Calu3 (cell line): ENCODE measurements around the gene SMIM5. TPM values are rescaled to one million over a fixed set of nuclear protein-coding genes. Genes with fewer than 3 reads are reported as not detected.

ENCODE experiments used
- BruUV-seq: library from RNA; stranded (reverse); fragments of 400-500 nt; replicated peaks from 2 replicates; lab custom pipeline; 2021; lab: Mats Ljungman, UMichigan
- CTCF ChIA-PET: fragments of 300-600 bp; sonication (Branson Sonifier 250); formaldehyde crosslinking; loops from one replicate; lab custom pipeline; 2022; ENCODE audit warnings: antibody characterized with exemption; lab: Charles Lee
- DNase-seq: peaks from one replicate; pipeline ENCODE4 v3.0.0; 2022
- H3K27ac Mint-ChIP-seq: one replicate; pipeline ENCODE4 v1.8.0; 2022; ENCODE audit warnings: mixed read lengths; ENCODE audit not compliant: unreplicated experiment
- H3K27me3 Mint-ChIP-seq: one replicate; pipeline ENCODE4 v1.8.0; 2022; ENCODE audit warnings: mixed read lengths; ENCODE audit not compliant: unreplicated experiment
- H3K36me3 Mint-ChIP-seq: one replicate; pipeline ENCODE4 v1.8.0; 2022; ENCODE audit warnings: mild to moderate bottlenecking, moderate library complexity, mixed read lengths; ENCODE audit not compliant: insufficient read depth, unreplicated experiment
- H3K4me1 Mint-ChIP-seq: one replicate; pipeline ENCODE4 v1.8.0; 2022; ENCODE audit warnings: mild to moderate bottlenecking, low read depth, mixed read lengths; ENCODE audit not compliant: unreplicated experiment
- H3K4me3 Mint-ChIP-seq: one replicate; pipeline ENCODE4 v1.8.0; 2022; ENCODE audit warnings: mild to moderate bottlenecking, low read depth, moderate library complexity, mixed read lengths; ENCODE audit not compliant: unreplicated experiment
- H3K9me3 Mint-ChIP-seq: one replicate; pipeline ENCODE4 v1.8.0; 2022; ENCODE audit warnings: low read depth, mixed read lengths; ENCODE audit not compliant: unreplicated experiment
- CTCF ChIP-seq: fragments of 200-600 bp; IDR thresholded peaks from one replicate; pipeline ENCODE4 v1.8.0; 2022; ENCODE audit warnings: antibody characterized with exemption; ENCODE audit not compliant: unreplicated experiment
- intact Hi-C: fragments of 100-400 bp; cut with micrococcal nuclease; formaldehyde crosslinking; loops from one replicate; pipeline ENCODE4 v1.10.0; 2022; ENCODE audit not compliant: unreplicated experiment
- total RNA-seq: library from RNA; stranded (reverse); gene quantifications from 2 replicates; pipeline ENCODE4 v1.2.3, GENCODE V29; 2022

SMIM5 gene
- total RNA-seq, 1 experiment from 2014 or later: 1.9 TPM

- intact Hi-C loops: no loop called here
These were observed 11.7 kb upstream of the SMIM5 start for GRCh38 chr17:75621489-75621888.

GRCh38 chr17:75622076-75622475 lies 11.2 kb upstream of the SMIM5 start:
- Mint-ChIP-seq H3K36me3 (peaks cover 47% of the 10 kb centered on the region), H3K9me3 (no peaks in the 10 kb centered on the region), H3K27ac (no peak overlapping the region), H3K4me1 (peaks cover 23% of the 10 kb centered on the region), H3K27me3 (no peaks in the 10 kb centered on the region), H3K4me3 (no peak overlapping the region)
- intact Hi-C loops: no loop called here
- no TSS peak for BruUV-seq
- DNase-seq: no peak
- TF ChIP-seq CTCF: no peak
- CTCF ChIA-PET: interaction anchor here (1.0 to 1.8 kb wide), 3 partner anchors 8 to 21 kb away, joined by 3 to 7 read pairs (median 7); partner anchors contain the start of gene SMIM5

More at GRCh38 chr17:75621489-75621888, 11.7 kb upstream of the SMIM5 start:
- TF ChIP-seq CTCF: no peak
- no peaks in the 10 kb centered on the region for H3K27me3 Mint-ChIP-seq
- CTCF ChIA-PET: interaction anchor here (0.5 to 1.8 kb wide), 4 partner anchors 8 to 96 kb away, joined by 3 to 7 read pairs (median 6); partner anchors contain the start of genes LLGL2 and SMIM5
- H3K4me3 Mint-ChIP-seq: no peak overlapping the region
- H3K36me3 Mint-ChIP-seq: peaks cover 50% of the 10 kb centered on the region
- no peaks in the 10 kb centered on the region for H3K9me3 Mint-ChIP-seq
- peaks cover 29% of the 10 kb centered on the region for H3K4me1 Mint-ChIP-seq
- no peak overlapping the region for H3K27ac Mint-ChIP-seq
- no peak for DNase-seq
- no TSS peak for BruUV-seq

GRCh38 chr17:75622771-75623273 lies 10.4 kb upstream of the SMIM5 start:
- no peaks in the 10 kb centered on the region for H3K27me3 Mint-ChIP-seq
- intact Hi-C loops: no loop called here
- peak overlapping the region; percentile 26 for H3K27ac Mint-ChIP-seq
- H3K36me3 Mint-ChIP-seq: peaks cover 46% of the 10 kb centered on the region
- no TSS peak for BruUV-seq
- no peaks in the 10 kb centered on the region for H3K9me3 Mint-ChIP-seq
- H3K4me1 Mint-ChIP-seq: peaks cover 15% of the 10 kb centered on the region
- TF ChIP-seq CTCF: no peak
- DNase-seq: no peak
- CTCF ChIA-PET: interaction anchor here (1.0 kb wide), 1 partner anchor 21 kb away, joined by 4 read pairs; no protein-coding TSS in a partner anchor
- no peak overlapping the region for H3K4me3 Mint-ChIP-seq

- peaks cover 48% of the 10 kb centered on the region for H3K36me3 Mint-ChIP-seq
- CTCF ChIA-PET: interaction anchor here (1.0 to 1.4 kb wide), 2 partner anchors 10 to 22 kb away, joined by 4 to 6 read pairs; partner anchors contain the start of gene SMIM5
- TF ChIP-seq CTCF: no peak
- no peak overlapping the region for H3K4me3 Mint-ChIP-seq
- no peaks in the 10 kb centered on the region for H3K27me3 Mint-ChIP-seq
- no TSS peak for BruUV-seq
- intact Hi-C loops: no loop called here
- DNase-seq: no peak
- no peak overlapping the region for H3K27ac Mint-ChIP-seq
- H3K4me1 Mint-ChIP-seq: peaks cover 13% of the 10 kb centered on the region
- H3K9me3 Mint-ChIP-seq: no peaks in the 10 kb centered on the region
These were observed 9.8 kb upstream of the SMIM5 start for GRCh38 chr17:75623386-75623785.
